Lower lobe of right lung (tissue), 2 donors: ENCODE results near the gene RASGRF2. TPM values are rescaled to one million over a fixed set of nuclear protein-coding genes. Genes with fewer than 3 reads are reported as not detected.

Experiments
- ATAC-seq, 2 donors: fragments of 200-7000 bp; cut with Tn5 transposase; one replicate each; pipeline ENCODE4 v1.9.1; 2020 to 2022; ENCODE audit warnings: mild to moderate bottlenecking in 2 of 2, moderate library complexity in 2 of 2
- DNase-seq: peaks from one replicate; pipeline ENCODE4 v3.0.0-alpha.2; 2020
- H3K27ac ChIP-seq: fragments of 200-600 bp; one replicate; pipeline ENCODE4 v1.8.0; 2022
- H3K27me3 ChIP-seq: fragments of 200-600 bp; one replicate; pipeline ENCODE4 v1.8.0; 2022; ENCODE audit warnings: low read depth
- H3K36me3 ChIP-seq: fragments of 200-600 bp; one replicate; pipeline ENCODE4 v1.8.0; 2022; ENCODE audit warnings: mild to moderate bottlenecking
- H3K4me1 ChIP-seq: fragments of 200-600 bp; one replicate; pipeline ENCODE4 v1.8.0; 2022
- H3K4me3 ChIP-seq: fragments of 200-600 bp; one replicate; pipeline ENCODE4 v1.8.0; 2022; ENCODE audit warnings: mild to moderate bottlenecking
- H3K9me3 ChIP-seq: fragments of 200-600 bp; one replicate; pipeline ENCODE4 v1.8.0; 2022
- CTCF ChIP-seq: fragments of 200-600 bp; IDR thresholded peaks from one replicate; pipeline ENCODE4 v1.8.0; 2022; ENCODE audit warnings: antibody characterized with exemption, mild to moderate bottlenecking
- intact Hi-C: fragments of 100-400 bp; cut with DNase I; formaldehyde crosslinking; loops from one replicate; pipeline ENCODE4 v1.11.0; 2022
- total RNA-seq: library from RNA; stranded (reverse); fragmentation: NEBNext Ultra II Directional; extraction: Animal tissue kit (Norgen Biotek cat#: 25700); gene quantifications from one replicate; pipeline ENCODE4 v1.2.1, GENCODE V29; 2021
- donor health status: DM: no; HTN: yes; CAD: no; lungs with severe emphysema.

RASGRF2 gene
- total RNA-seq, 1 donor from 2014 or later: 6.7 TPM

- no peak overlapping the region for H3K27ac ChIP-seq
- H3K4me1 ChIP-seq: peaks cover 6% of the 10 kb centered on the region
- DNase-seq (no peak), ATAC-seq (no peak)
- no peak overlapping the region for H3K4me3 ChIP-seq
- H3K27me3 ChIP-seq: no peaks in the 10 kb centered on the region
- intact Hi-C loops: no loop called here
- no peaks in the 10 kb centered on the region for H3K9me3 ChIP-seq
- no peak for TF ChIP-seq CTCF
- no peaks in the 10 kb centered on the region for H3K36me3 ChIP-seq
These were observed 12.9 kb downstream of the RASGRF2 start for GRCh38 chr5:80973027-80973426.

GRCh38 chr5:80975065-80975464 is 14.9 kb downstream of the RASGRF2 start:
- no peak for DNase-seq
- no peak overlapping the region for H3K4me3 ChIP-seq
- intact Hi-C loops: no loop called here
- no peaks in the 10 kb centered on the region for H3K9me3 ChIP-seq
- H3K27me3 ChIP-seq: no peaks in the 10 kb centered on the region
- ATAC-seq: no peak
- H3K27ac ChIP-seq: no peak overlapping the region
- H3K4me1 ChIP-seq: no peaks in the 10 kb centered on the region
- H3K36me3 ChIP-seq: no peaks in the 10 kb centered on the region
- TF ChIP-seq CTCF: no peak

- Histone ChIP-seq H3K27me3 (no peaks in the 10 kb centered on the region), H3K36me3 (no peaks in the 10 kb centered on the region), H3K27ac (no peak overlapping the region), H3K9me3 (no peaks in the 10 kb centered on the region), H3K4me1 (no peaks in the 10 kb centered on the region), H3K4me3 (no peak overlapping the region)
- intact Hi-C loops: no loop called here
- TF ChIP-seq CTCF: no peak
- DNase-seq (no peak), ATAC-seq (no peak)
These were observed 16.8 kb downstream of the RASGRF2 start for GRCh38 chr5:80976985-80977384.

GRCh38 chr5:80977764-80978163 is 17.6 kb downstream of the RASGRF2 start:
- Histone ChIP-seq H3K27ac (no peak overlapping the region), H3K9me3 (no peaks in the 10 kb centered on the region), H3K27me3 (no peaks in the 10 kb centered on the region), H3K4me1 (no peaks in the 10 kb centered on the region), H3K4me3 (no peak overlapping the region), H3K36me3 (no peaks in the 10 kb centered on the region)
- DNase-seq (no peak), ATAC-seq (no peak)
- intact Hi-C loops: no loop called here
- no peak for TF ChIP-seq CTCF

GRCh38 chr5:80978772-80979317 is 18.7 kb downstream of the RASGRF2 start:
- DNase-seq (no peak), ATAC-seq (no peak)
- no peaks in the 10 kb centered on the region for H3K36me3 ChIP-seq
- intact Hi-C loops: no loop called here
- no peaks in the 10 kb centered on the region for H3K4me1 ChIP-seq
- no peak overlapping the region for H3K27ac ChIP-seq
- H3K27me3 ChIP-seq: no peaks in the 10 kb centered on the region
- H3K9me3 ChIP-seq: no peaks in the 10 kb centered on the region
- TF ChIP-seq CTCF: no peak
- H3K4me3 ChIP-seq: no peak overlapping the region

- peaks cover 10% of the 10 kb centered on the region for H3K4me1 ChIP-seq
- no peak for ATAC-seq
- H3K36me3 ChIP-seq: no peaks in the 10 kb centered on the region
- no peak overlapping the region for H3K4me3 ChIP-seq
- H3K27ac ChIP-seq: no peak overlapping the region
- no peaks in the 10 kb centered on the region for H3K9me3 ChIP-seq
- intact Hi-C loops: no loop called here
- DNase-seq: no peak
- TF ChIP-seq CTCF: no peak
- H3K27me3 ChIP-seq: no peaks in the 10 kb centered on the region
These were observed 21.9 kb downstream of the RASGRF2 start for GRCh38 chr5:80982093-80982492.
